ENCODE measurements around the gene PARP12. TPM values are rescaled to one million over a fixed set of nuclear protein-coding genes. Genes with fewer than 3 reads are reported as not detected.

The PARP12 gene
- total and polyA plus RNA-seq, 10 of the 15 experiments (the other 5 are each of a cell fraction or from before 2014, with no cell fraction given), result 0.98 to 51.8 (median 18.0) TPM

DNA sequence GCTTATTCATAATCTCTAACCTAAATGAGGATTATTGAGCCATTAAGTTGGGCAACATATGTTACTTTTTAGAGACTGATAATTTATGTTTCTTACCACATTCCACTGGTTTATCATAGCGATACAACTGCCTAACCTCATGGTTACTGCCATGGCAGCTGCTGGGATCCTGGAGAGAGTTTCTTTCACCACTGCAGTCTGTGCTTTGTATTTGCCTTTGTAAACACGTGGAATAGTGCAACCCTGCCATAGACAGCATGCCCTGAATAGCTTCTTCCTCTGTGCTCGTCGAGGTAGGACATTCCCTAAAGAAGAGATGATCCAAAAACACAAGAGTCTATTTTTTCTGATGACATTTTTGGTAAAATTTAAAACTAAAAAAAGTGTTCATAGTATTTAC lies 33.7 kb upstream of the PARP12 start:
- SMC1A ChIA-PET (ENCODE audit: uncharacterized antibody, unreplicated experiment), result no interaction called here
- Histone ChIP-seq H3K9ac (ENCODE audit: control insufficient read depth, insufficient read depth, low read length) (no peak overlapping the region), H3K4me1 (ENCODE audit: control insufficient read depth, insufficient read depth, low read length) (no peaks in the 10 kb centered on the region), H2AFZ (ENCODE audit: control insufficient read depth, low read depth, low read length) (no peak overlapping the region), H4K20me1 (ENCODE audit: control insufficient read depth, insufficient read depth) (no peaks in the 10 kb centered on the region), H3K79me2 (ENCODE audit: control insufficient read depth, insufficient read depth, low read length) (no peaks in the 10 kb centered on the region), H3K4me3 (no peak overlapping the region), H3K36me3 (ENCODE audit: control insufficient read depth in 2 of 2, insufficient read depth in 2 of 2, low read length in 1 of 2) (no peaks in the 10 kb centered on the region), H3K9me3 (replicated peaks; ENCODE audit: control insufficient read depth, insufficient read depth, low read length) (no peaks in the 10 kb centered on the region), H3K27me3 (replicated peaks in 1 of 2; ENCODE audit: control insufficient read depth in 2 of 2, insufficient read depth in 2 of 2, low read length in 1 of 2) (no peaks in the 10 kb centered on the region), H3K4me2 (ENCODE audit: control insufficient read depth, insufficient read depth) (no peak overlapping the region), H3K27ac (ENCODE audit: control insufficient read depth, insufficient read depth) (no peak overlapping the region)
- 70% methylated on average over 4 of the region's 4 CpGs for WGBS (ENCODE audit: insufficient coverage, insufficient replicate concordance, low lambda C conversion rate, missing lambda C conversion rate)
- FAIRE-seq (no peak), ATAC-seq (no peak), DNase-seq (ENCODE audit: low read depth, low spot score) (no peak)
- BruUV-seq (replicated peaks), result no TSS peak
- CTCF ChIA-PET, result no interaction called here
- intact Hi-C loops (cut with micrococcal nuclease; ENCODE audit: unreplicated experiment), result no loop called here
- in situ Hi-C loops (cut with MboI), result no loop called here
- POLR2A ChIA-PET, result no interaction called here
- RAD21 ChIA-PET (ENCODE audit: unreplicated experiment), result no interaction called here
- TF ChIP-seq SMAD5 (IDR thresholded peaks at IDR 0.05; ENCODE audit: low read depth), result no peak

- Histone ChIP-seq H4K20me1 (ENCODE audit: control insufficient read depth, insufficient read depth) (no peaks in the 10 kb centered on the region), H3K4me2 (ENCODE audit: control insufficient read depth, insufficient read depth) (no peak overlapping the region), H3K4me1 (ENCODE audit: control insufficient read depth, insufficient read depth, low read length) (no peaks in the 10 kb centered on the region), H3K27ac (ENCODE audit: control insufficient read depth, insufficient read depth) (no peak overlapping the region), H3K79me2 (ENCODE audit: control insufficient read depth, insufficient read depth, low read length) (no peaks in the 10 kb centered on the region), H3K4me3 (no peak overlapping the region), H3K27me3 (replicated peaks in 1 of 2; ENCODE audit: control insufficient read depth in 2 of 2, insufficient read depth in 2 of 2, low read length in 1 of 2) (no peaks in the 10 kb centered on the region), H3K9me3 (replicated peaks; ENCODE audit: control insufficient read depth, insufficient read depth, low read length) (no peaks in the 10 kb centered on the region), H3K9ac (ENCODE audit: control insufficient read depth, insufficient read depth, low read length) (no peak overlapping the region), H2AFZ (ENCODE audit: control insufficient read depth, low read depth, low read length) (no peak overlapping the region), H3K36me3 (ENCODE audit: control insufficient read depth in 2 of 2, insufficient read depth in 2 of 2, low read length in 1 of 2) (no peaks in the 10 kb centered on the region)
- ATAC-seq (no peak), FAIRE-seq (no peak), DNase-seq (ENCODE audit: low read depth, low spot score) (no peak)
- ChIA-PET RAD21 (ENCODE audit: unreplicated experiment) (no interaction called here), CTCF (interaction anchor here (0.6 kb wide), 1 partner anchor 1825 kb away, joined by 3 read pairs; no protein-coding TSS in a partner anchor), SMC1A (ENCODE audit: uncharacterized antibody, unreplicated experiment) (no interaction called here), POLR2A (no interaction called here)
- TF ChIP-seq ZBTB40 (IDR thresholded peaks at IDR 0.05; ENCODE audit: borderline replicate concordance), result 0 out of 2 replicates have a peak, but pooled peaks have one; percentile 30
- TF ChIP-seq ZNF592 (IDR thresholded peaks at IDR 0.05), result no peak
- intact Hi-C loops (cut with micrococcal nuclease; ENCODE audit: unreplicated experiment) (no loop called here), in situ Hi-C loops (cut with MboI) (no loop called here)
- WGBS (ENCODE audit: insufficient coverage, insufficient replicate concordance, low lambda C conversion rate, missing lambda C conversion rate), result 73% methylated on average over 1 of the region's 1 CpG
- no TSS peak for BruUV-seq (replicated peaks)
These were observed 30.6 kb upstream of the PARP12 start for GRCh38 chr7:140093375-140093774.
